GM12864 (cell line): ENCODE measurements around the gene NSMCE4A.

Experiments used
- DNase-seq: peaks from one replicate; pipeline ENCODE4 v3.0.0-alpha.2; 2011; ENCODE audit warnings: low read depth
- H3K4me3 ChIP-seq: 2 replicates; pipeline ENCODE4 v1.5.1; 2011; ENCODE audit warnings: mild to moderate bottlenecking, low read depth, low read length, control low read depth
- TF ChIP-seq, protein P1 (sequence below): IDR thresholded peaks from 2 replicates; pipeline ENCODE4 v1.5.1; 2011; ENCODE audit warnings: low read depth, mild to moderate bottlenecking, moderate library complexity, low read length, control low read depth, inconsistent platforms; ENCODE audit errors: missing control alignments

The NSMCE4A gene

DNA sequence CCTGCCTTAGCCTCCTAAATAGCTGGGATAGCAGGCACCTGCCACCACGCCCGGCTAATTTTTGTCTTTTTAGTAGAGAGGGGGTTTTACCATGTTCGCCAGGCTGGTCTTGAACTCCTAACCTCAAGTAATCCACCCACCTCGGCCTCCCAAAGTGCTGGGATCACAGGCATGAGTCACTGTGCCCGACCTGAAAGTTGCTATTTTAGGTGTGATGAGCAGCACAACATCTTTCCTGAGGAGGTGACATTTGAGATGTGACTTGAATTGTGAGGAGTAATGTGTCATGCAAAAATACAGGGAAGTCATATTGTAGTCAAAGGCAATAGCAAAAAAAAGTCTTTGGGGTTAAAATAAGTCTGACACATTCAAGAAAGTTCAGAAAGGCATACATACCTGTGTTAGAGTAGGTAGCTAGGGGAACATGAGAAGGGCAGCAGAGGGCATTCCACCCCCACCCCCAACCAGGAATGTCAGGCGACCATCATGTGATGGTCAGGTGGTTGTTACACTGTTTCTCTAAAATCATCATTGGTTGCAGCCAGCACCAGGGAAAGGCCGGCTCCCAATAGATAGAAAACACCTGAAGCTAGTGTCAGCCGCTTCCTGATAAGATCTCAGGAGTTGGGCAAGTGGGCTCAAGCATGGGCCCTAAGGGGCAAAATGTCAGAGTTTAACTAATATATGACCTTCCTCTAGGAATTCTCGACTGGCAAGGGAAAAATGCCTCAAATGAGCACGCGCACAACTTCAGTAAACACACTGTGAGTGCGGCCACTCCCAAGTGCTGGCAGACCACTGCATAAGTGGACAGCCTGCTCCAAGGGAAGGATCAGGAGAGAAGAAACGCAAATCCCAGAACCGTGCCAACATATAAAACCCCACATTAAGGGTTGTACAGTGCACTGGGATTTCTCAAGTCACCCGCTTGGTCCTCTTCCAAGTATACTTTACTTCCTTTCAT is 13.6 kb upstream of the NSMCE4A start, which contains the start of gene TACC2:
TACC2 (plus strand) TSS at position 803 of the 964 bp plus-strand sequence. CDS start 32,819 bp downstream, outside the sequence.
- DNase-seq = no peak
- H3K4me3 ChIP-seq = no peak within 1 kb of the TSS
- TF ChIP-seq, protein P1, sequence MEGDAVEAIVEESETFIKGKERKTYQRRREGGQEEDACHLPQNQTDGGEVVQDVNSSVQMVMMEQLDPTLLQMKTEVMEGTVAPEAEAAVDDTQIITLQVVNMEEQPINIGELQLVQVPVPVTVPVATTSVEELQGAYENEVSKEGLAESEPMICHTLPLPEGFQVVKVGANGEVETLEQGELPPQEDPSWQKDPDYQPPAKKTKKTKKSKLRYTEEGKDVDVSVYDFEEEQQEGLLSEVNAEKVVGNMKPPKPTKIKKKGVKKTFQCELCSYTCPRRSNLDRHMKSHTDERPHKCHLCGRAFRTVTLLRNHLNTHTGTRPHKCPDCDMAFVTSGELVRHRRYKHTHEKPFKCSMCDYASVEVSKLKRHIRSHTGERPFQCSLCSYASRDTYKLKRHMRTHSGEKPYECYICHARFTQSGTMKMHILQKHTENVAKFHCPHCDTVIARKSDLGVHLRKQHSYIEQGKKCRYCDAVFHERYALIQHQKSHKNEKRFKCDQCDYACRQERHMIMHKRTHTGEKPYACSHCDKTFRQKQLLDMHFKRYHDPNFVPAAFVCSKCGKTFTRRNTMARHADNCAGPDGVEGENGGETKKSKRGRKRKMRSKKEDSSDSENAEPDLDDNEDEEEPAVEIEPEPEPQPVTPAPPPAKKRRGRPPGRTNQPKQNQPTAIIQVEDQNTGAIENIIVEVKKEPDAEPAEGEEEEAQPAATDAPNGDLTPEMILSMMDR = no peak

GRCh38 chr10:121984463-121984862 is 9.4 kb upstream of the NSMCE4A start:
- no peak overlapping the region for H3K4me3 ChIP-seq
- TF ChIP-seq, protein P1 = no peak
- DNase-seq = no peak

DNA sequence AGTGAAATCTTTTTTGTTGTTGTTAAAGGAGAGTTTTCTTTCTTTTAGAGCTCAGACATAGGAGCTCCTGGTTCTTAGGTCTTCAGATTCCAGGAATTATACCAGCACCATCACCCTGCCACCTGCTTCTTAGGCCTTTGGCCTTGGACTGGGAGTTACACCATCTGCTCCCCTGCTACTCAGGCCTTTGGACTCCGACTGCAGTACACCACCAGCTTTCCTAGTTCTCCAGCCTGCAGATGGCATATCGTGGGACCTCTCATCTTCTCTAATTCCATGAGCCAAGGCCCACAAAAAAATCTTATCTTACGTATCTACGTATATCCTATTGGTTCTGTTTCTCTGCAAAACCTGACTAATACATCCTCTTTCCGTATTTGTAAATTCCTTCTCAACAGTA is 8.8 kb upstream of the NSMCE4A start:
- H3K4me3 ChIP-seq = no peak overlapping the region
- DNase-seq = no peak
- TF ChIP-seq, protein P1 = no peak

DNA sequence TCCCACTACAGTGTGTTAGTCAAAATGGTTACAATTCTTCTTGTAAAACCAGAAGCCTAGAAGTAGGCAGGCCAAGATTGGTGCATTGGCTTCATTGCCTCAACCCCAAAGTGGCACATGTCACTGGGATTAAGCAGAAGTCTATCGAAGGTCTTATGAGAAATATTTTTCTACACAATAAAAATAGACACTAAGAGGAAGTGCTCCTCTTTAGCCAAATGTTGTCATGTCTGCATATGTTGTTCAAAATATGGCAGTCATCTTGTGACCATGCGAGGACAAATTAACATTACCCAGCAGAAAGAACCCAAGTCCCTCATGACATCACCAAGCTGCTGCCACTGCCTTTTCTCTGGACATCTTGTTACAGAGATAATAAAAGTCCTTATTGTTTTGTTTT is 6.3 kb upstream of the NSMCE4A start:
- no peak for DNase-seq
- H3K4me3 ChIP-seq = no peak overlapping the region
- TF ChIP-seq, protein P1 = no peak

GRCh38 chr10:121978511-121978910 is 3.5 kb upstream of the NSMCE4A start:
- TF ChIP-seq, protein P1 = no peak
- no peak overlapping the region for H3K4me3 ChIP-seq
- no peak for DNase-seq

- no peak for DNase-seq
- no peak overlapping the region for H3K4me3 ChIP-seq
- TF ChIP-seq, protein P1 = no peak
Measured at GRCh38 chr10:121976607-121977006, 1.6 kb upstream of the NSMCE4A start.
